GM10248 (cell line): Measurements from ENCODE around the gene DNAJB1.
"Not testable (repeated sequence)": the region's sequence is repeated elsewhere in the genome, so short reads cannot be mapped to it uniquely, and the experiment has no call there.

Source experiments
- CTCF ChIA-PET: fragments of 300-600 bp; sonication (Branson Sonifier 250); formaldehyde crosslinking; extraction: SDS; loops from one replicate; lab custom pipeline; 2021; ENCODE audit warnings: antibody characterized with exemption; lab: Yijun Ruan, JAX
- POLR2A ChIA-PET: fragments of 350-650 bp; sonication (Branson Sonifier 250); formaldehyde crosslinking; extraction: SDS; loops from one replicate; lab custom pipeline; 2020; ENCODE audit warnings: antibody characterized with exemption; lab: Yijun Ruan, JAX
- DNase-seq: peaks from one replicate; pipeline ENCODE4 v3.0.0; 2012; ENCODE audit errors: extremely low spot score
- TF ChIP-seq, protein P1 (sequence below): IDR thresholded peaks from 2 replicates; pipeline ENCODE4 v1.5.1; 2012; ENCODE audit warnings: mild to moderate bottlenecking, low read depth; ENCODE audit errors: extremely low read depth, missing control alignments, control extremely low read depth

Gene DNAJB1

GRCh38 chr19:14544977-14545715 is 26.9 kb upstream of the DNAJB1 start:
- ChIA-PET CTCF (interaction anchor here (0.6 to 4.1 kb wide), 2 partner anchors 11 to 27 kb away, joined by 3 to 35 read pairs; partner anchors contain the start of gene NDUFB7), POLR2A (interaction anchor here (0.7 kb wide), 1 partner anchor 227 kb away, joined by 3 read pairs; no protein-coding TSS in a partner anchor)
- peak; percentile 7 for DNase-seq
- TF ChIP-seq, protein P1, sequence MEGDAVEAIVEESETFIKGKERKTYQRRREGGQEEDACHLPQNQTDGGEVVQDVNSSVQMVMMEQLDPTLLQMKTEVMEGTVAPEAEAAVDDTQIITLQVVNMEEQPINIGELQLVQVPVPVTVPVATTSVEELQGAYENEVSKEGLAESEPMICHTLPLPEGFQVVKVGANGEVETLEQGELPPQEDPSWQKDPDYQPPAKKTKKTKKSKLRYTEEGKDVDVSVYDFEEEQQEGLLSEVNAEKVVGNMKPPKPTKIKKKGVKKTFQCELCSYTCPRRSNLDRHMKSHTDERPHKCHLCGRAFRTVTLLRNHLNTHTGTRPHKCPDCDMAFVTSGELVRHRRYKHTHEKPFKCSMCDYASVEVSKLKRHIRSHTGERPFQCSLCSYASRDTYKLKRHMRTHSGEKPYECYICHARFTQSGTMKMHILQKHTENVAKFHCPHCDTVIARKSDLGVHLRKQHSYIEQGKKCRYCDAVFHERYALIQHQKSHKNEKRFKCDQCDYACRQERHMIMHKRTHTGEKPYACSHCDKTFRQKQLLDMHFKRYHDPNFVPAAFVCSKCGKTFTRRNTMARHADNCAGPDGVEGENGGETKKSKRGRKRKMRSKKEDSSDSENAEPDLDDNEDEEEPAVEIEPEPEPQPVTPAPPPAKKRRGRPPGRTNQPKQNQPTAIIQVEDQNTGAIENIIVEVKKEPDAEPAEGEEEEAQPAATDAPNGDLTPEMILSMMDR, result no peak

- ChIA-PET CTCF (interaction anchor here (0.6 to 1.8 kb wide), 2 partner anchors 13 to 28 kb away, joined by 3 to 9 read pairs; partner anchors contain the start of gene NDUFB7), POLR2A (interaction anchor here (0.6 kb wide), 1 partner anchor 218 kb away, joined by 3 read pairs; no protein-coding TSS in a partner anchor)
- TF ChIP-seq, protein P1, result no peak
- no peak for DNase-seq
These were observed 25.9 kb upstream of the DNAJB1 start for GRCh38 chr19:14544047-14544446.

DNA sequence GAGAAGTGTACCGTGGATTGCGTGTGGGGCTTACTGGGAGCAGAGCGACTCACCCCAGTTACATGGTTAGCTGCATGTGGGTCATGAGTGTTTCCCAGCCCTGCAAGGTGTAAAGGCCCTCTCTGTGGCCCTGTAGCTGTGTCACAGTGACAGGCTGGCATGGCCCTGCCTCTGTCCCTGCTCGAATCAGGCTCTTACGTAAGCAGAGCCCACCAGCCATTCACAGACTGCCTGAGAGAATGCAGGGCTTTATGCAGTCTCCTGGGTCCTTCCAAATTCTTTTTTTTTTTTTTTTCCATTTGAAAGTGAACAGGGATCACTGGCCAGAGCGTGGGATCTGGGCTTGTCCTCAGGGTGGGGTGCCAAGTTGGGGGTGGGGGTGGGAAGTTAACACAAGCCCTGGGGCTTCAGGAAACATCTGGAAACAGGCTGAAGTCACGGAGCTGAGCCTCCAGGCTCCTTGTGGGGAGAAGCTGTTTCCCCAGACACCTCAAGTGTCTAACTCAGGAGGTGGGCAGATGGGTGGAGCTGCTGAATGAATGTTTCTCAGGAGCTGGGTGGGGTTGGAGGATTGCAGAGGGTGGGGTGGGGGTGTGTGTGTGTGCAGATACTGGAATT is 24.6 kb upstream of the DNAJB1 start:
- DNase-seq, result no peak
- TF ChIP-seq, protein P1, result no peak
- ChIA-PET CTCF (interaction anchor here (0.7 to 1.8 kb wide), 3 partner anchors 9 to 14 kb away, joined by 3 to 9 read pairs (median 3); no protein-coding TSS in a partner anchor), POLR2A (interaction anchor here (0.6 kb wide), 1 partner anchor 76 kb away, joined by 3 read pairs; no protein-coding TSS in a partner anchor)

DNA sequence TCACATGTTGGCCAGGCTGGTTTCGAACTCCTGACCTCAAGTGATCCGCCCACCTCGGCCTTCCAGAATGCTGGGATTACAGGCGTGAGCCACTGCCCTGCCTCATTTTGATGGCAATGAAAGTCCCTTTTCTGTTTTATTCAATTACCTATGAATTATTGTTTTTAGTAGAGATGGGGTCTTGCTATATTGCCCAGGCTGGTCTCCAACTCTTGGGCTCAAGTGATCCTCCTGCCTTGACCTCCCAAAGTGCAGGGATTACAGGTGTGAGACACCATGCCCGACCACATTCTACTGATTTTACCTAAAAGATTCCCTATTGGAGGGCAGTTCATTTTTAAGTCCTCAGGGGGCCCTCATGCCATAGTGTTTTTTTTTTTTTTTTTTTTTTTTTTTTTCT is 23.8 kb upstream of the DNAJB1 start:
- DNase-seq, POLR2A ChIA-PET, CTCF ChIA-PET: not testable (repeated sequence)

DNA sequence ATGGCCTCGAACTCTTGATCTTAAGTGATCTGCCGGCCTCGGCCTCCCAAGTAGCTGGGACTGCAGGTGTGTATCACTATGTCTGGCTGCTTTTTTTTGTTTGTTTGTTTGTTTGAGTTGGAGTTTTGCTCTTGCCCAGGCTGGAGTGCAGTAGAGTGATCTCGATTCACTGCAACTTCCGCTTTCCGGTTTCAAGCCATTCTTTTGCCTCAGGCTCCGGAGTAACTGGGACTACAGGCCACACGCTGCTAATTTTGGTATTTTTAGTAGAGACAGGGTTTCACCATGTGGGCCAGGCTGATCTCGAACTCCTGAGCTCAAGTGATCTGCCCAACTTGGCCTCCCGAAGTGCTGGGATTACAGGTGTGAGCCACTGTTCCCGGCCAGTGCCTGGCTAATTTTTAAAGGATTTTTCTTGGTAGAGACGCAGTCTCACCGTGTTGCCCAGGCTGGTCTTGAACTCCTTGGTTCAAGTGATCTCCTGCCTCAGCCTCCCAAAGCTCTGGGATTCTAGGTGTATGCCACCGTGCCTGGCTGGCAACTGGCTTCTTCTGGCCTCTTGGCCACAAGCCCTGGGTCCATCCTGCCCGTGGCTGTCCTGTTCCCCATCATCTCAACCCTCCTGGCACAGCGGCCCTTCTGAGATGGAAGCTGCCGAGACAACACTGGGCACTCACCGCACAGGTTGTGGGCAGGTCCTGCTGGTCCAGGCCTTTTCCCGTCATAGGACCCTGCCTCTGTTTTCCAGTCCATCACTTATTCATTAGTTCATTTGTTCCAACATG is 22.7 kb upstream of the DNAJB1 start:
- ChIA-PET CTCF (interaction anchor here (1.3 to 1.5 kb wide), 2 partner anchors 13 to 16 kb away, joined by 3 to 9 read pairs; no protein-coding TSS in a partner anchor), POLR2A (no interaction called here)
- no peak for DNase-seq

DNA sequence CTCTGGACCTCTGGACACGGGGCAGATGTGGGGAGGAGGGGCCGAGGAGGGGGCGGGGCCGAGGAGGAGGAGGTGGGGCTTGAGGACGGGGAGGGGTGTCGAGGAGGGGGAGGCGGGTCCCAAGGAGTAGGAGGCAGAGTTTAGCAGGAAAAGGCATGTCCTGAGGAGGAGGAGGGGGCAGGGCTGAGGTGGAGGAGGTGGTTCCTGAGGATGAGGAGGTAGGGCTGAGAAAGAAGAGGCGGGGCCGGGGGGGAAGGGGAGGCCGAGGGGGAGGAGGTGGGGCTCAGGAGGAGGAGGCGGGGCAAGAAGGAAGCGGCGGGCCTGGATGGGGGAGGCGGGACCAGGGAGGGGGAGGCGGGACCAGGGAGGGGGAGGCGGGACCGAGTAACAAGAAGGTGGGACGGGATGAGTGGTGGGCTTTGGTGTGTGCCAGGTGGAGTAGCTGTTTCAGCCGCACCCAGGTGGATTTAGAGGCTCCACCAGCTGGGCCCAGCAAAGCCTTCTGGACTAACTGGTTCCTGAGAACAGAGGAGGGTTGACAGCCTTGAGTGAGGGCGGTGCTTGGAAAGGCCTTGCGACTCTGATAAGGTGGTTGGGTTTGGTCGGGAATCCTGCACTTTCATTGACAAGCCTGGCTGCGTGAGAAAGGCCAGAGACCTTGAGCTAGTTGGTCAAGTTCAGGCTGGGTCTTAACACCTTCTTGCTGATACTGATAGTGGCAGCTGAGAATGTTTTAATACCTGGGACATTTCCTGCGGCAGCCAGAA is 18.9 kb upstream of the DNAJB1 start:
- ChIA-PET POLR2A (interaction anchor here (0.7 to 1.8 kb wide), 2 partner anchors 19 to 882 kb away, joined by 3 to 6 read pairs; partner anchors contain the start of gene DNAJB1), CTCF (interaction anchor here (1.3 to 1.6 kb wide), 3 partner anchors 8 to 19 kb away, joined by 3 to 5 read pairs (median 4); no protein-coding TSS in a partner anchor)
- TF ChIP-seq, protein P1, result no peak
- DNase-seq, result peak; percentile 64

More for the DNA sequence above, 22.7 kb upstream of the DNAJB1 start:
- TF ChIP-seq, protein P1, result no peak
